Measurements from ENCODE around the gene TBL1Y. TPM values are rescaled to one million over a fixed set of nuclear protein-coding genes. Genes with fewer than 3 reads are reported as not detected.
"Not testable (repeated sequence)": the region's sequence is repeated elsewhere in the genome, so short reads cannot be mapped to it uniquely, and the experiment has no call there.

Gene TBL1Y
- total and polyA plus RNA-seq, 4 experiments from 2014 or later = not detected

DNA sequence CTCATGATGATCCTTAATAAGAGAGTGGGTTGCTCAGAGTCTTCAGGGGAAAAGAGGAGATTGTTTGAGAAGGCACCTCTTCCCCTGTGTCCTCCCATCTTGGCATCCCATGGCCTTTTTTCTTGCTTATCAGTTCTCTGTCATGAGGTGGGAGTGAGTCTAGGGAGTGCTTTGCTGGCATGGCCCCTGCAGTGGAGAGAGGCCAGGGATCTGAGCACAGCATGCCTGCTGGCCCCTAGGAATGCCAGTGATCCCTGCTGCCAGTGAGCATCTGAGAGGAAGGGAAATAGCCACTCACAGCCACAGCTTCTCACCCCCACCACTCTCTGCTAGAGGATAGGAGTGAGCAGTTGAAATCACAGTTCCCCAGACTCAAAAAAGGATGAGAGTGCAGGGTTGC lies 168.2 kb downstream of the TBL1Y start:
- POLR2A ChIA-PET (ENCODE audit: partially characterized antibody) = no interaction called here
- intact Hi-C loops (cut with micrococcal nuclease) = no loop called here
- CTCF ChIA-PET (ENCODE audit: partially characterized antibody) = interaction anchor here (1.1 kb wide), 1 partner anchor 8 kb away, joined by 3 read pairs; no protein-coding TSS in a partner anchor

DNA sequence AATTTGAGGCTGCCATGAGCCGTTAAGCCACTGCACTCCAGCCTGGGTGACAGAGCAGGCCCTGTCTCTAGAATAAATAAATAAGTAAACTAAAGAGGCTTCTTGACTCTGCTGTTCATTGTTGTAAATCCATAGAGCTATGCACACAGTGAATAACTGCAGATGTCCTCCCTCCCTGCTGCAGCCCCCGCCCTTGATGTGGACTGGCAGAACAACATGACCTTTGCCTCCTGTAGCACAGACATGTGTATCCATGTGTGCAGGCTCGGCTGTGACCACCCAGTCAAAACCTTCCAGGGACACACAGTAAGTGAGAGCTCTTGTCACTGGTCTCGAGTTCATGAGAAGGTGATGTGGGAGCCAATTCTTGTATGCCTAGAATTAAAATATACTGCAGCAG lies 170.1 kb downstream of the TBL1Y start:
- H3K4me3 Mint-ChIP-seq; H3K9me3 Mint-ChIP-seq; H3K4me1 ChIP-seq (ENCODE audit: insufficient read depth, low read length); H3K36me3 ChIP-seq (ENCODE audit: insufficient read depth, low read length); H3K4me3 ChIP-seq (ENCODE audit: low read length in 2 of 2); DNase-seq; H3K27ac ChIP-seq (ENCODE audit: low read depth, low read length); H3K27me3 Mint-ChIP-seq; H3K4me1 Mint-ChIP-seq; H3K36me3 Mint-ChIP-seq; POLR2A ChIA-PET (ENCODE audit: partially characterized antibody); CTCF ChIA-PET (ENCODE audit: partially characterized antibody); H3K27ac Mint-ChIP-seq; H3K27me3 ChIP-seq (ENCODE audit: insufficient read depth, low read length); intact Hi-C loops (cut with micrococcal nuclease); H3K9me3 ChIP-seq (ENCODE audit: control insufficient read depth in 1 of 2, low read length in 2 of 2): not testable (repeated sequence)

More for the DNA sequence above, 168.2 kb downstream of the TBL1Y start:
- Mint-ChIP-seq H3K4me1 (no peaks in the 10 kb centered on the region), H3K36me3 (no peaks in the 10 kb centered on the region), H3K4me3 (no peak overlapping the region), H3K9me3 (no peaks in the 10 kb centered on the region), H3K27ac (no peak overlapping the region), H3K27me3 (peaks cover 0 to 2% of the 10 kb centered on the region in 2 donors)
- no peak overlapping the region for H3K4me3 ChIP-seq (ENCODE audit: low read length in 2 of 2)
- no peaks in the 10 kb centered on the region for H3K4me1 ChIP-seq (ENCODE audit: insufficient read depth, low read length)
- no peaks in the 10 kb centered on the region for H3K9me3 ChIP-seq (ENCODE audit: control insufficient read depth in 1 of 2, low read length in 2 of 2)
- H3K36me3 ChIP-seq (ENCODE audit: insufficient read depth, low read length) = no peaks in the 10 kb centered on the region
- DNase-seq = no peak
- no peaks in the 10 kb centered on the region for H3K27me3 ChIP-seq (ENCODE audit: insufficient read depth, low read length)
- H3K27ac ChIP-seq (ENCODE audit: low read depth, low read length) = no peak overlapping the region

DNA sequence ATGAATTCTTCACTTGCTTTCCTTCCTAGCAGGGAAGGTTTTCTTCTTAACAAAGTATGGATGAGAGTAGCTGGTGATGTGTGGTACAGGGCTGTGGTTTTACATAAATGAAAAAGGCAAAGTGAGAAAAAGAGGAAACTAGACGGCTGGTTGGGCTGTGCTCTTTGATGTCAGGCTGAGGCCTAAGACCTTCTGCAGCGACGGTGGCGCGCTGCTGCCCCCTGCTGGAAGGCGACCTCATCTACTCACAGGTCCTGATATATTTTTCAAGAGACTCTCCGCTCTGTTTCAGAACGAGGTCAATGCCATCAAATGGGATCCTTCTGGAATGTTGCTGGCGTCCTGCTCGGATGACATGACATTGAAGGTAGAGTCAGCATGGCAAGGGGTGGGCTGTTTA lies 175.1 kb downstream of the TBL1Y start:
- no peaks in the 10 kb centered on the region for H3K36me3 ChIP-seq (ENCODE audit: insufficient read depth, low read length)
- no peaks in the 10 kb centered on the region for H3K27me3 ChIP-seq (ENCODE audit: insufficient read depth, low read length)
- Mint-ChIP-seq H3K4me3 (peak overlapping the region in 1 of 8 donors; percentile 69), H3K9me3 (no peaks in the 10 kb centered on the region), H3K36me3 (no peaks in the 10 kb centered on the region), H3K27ac (peak overlapping the region in 2 of 7 donors; percentile 78 to 85), H3K27me3 (no peaks in the 10 kb centered on the region), H3K4me1 (peaks cover 0 to 9% (median 2%) of the 10 kb centered on the region in 4 donors)
- peaks cover 6% of the 10 kb centered on the region for H3K4me1 ChIP-seq (ENCODE audit: insufficient read depth, low read length)
- no peak overlapping the region for H3K27ac ChIP-seq (ENCODE audit: low read depth, low read length)
- ChIA-PET CTCF (ENCODE audit: partially characterized antibody) (interaction anchor here (0.8 to 1.3 kb wide), 8 partner anchors 9 to 190 kb away, joined by 3 to 10 read pairs (median 4); no protein-coding TSS in a partner anchor), POLR2A (ENCODE audit: partially characterized antibody) (interaction anchor here (0.6 to 0.8 kb wide), 3 partner anchors 38 to 187 kb away, joined by 3 read pairs; no protein-coding TSS in a partner anchor)
- H3K4me3 ChIP-seq (ENCODE audit: low read length in 2 of 2) = no peak overlapping the region
- H3K9me3 ChIP-seq (ENCODE audit: control insufficient read depth in 1 of 2, low read length in 2 of 2) = no peaks in the 10 kb centered on the region
- peak in 1 of 5 donors; percentile 73 for DNase-seq
- intact Hi-C loops (cut with micrococcal nuclease) = loop anchor here (1.0 to 5.0 kb wide), 2 partner anchors 121 to 197 kb away; no protein-coding TSS in a partner anchor

DNA sequence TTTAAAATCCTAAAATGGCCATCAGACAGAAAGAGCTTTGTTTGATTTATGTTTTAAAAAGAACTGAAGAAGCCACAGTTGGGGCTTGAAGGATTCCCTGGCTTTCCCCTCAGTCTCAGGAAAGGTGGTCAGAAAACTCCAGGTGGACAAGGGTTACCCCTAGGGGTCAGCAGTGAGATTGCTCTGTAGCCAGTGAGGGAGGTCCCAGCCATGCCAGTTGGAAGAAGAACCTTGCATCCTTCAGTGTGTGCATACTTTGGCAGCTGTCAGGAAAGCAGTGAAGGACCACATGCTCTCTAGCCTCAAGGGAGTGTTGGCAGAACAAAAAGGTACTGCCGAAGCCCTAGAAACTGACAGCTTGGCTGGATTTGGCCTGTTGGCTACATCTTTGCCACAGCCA lies 182.3 kb downstream of the TBL1Y start:
- H3K4me1 ChIP-seq (ENCODE audit: insufficient read depth, low read length) = no peaks in the 10 kb centered on the region
- Mint-ChIP-seq H3K4me1 (no peaks in the 10 kb centered on the region), H3K36me3 (no peaks in the 10 kb centered on the region), H3K27me3 (no peaks in the 10 kb centered on the region), H3K9me3 (no peaks in the 10 kb centered on the region), H3K4me3 (no peak overlapping the region), H3K27ac (no peak overlapping the region)
- no peak for DNase-seq
- ChIA-PET CTCF (ENCODE audit: partially characterized antibody) (no interaction called here), POLR2A (ENCODE audit: partially characterized antibody) (no interaction called here)
- H3K27ac ChIP-seq (ENCODE audit: low read depth, low read length) = no peak overlapping the region
- intact Hi-C loops (cut with micrococcal nuclease) = no loop called here
- H3K27me3 ChIP-seq (ENCODE audit: insufficient read depth, low read length) = no peaks in the 10 kb centered on the region
- no peaks in the 10 kb centered on the region for H3K9me3 ChIP-seq (ENCODE audit: control insufficient read depth in 1 of 2, low read length in 2 of 2)
- H3K36me3 ChIP-seq (ENCODE audit: insufficient read depth, low read length) = no peaks in the 10 kb centered on the region
- no peak overlapping the region for H3K4me3 ChIP-seq (ENCODE audit: low read length in 2 of 2)

DNA sequence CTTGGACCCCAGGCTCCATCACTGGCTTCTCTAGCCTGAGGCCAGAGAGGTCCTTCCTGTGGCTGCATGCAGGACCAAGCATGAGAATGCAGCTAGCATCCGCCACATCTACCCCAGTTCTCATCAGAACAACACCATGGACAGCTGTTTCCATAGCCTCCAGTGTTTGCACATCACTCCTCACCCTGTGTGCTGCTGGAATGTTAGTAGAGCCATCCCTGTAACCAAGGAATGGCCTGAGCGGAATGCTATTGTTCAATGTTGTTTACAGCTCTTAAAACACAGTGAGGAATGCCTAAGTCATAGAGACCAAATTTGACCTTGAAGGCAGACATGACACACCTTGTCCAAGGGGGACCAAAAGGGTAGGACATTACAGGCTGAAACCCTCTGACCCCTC lies 183.9 kb downstream of the TBL1Y start:
- Mint-ChIP-seq H3K27ac (no peak overlapping the region), H3K4me1 (no peaks in the 10 kb centered on the region), H3K27me3 (no peaks in the 10 kb centered on the region), H3K36me3 (no peaks in the 10 kb centered on the region), H3K4me3 (no peak overlapping the region), H3K9me3 (no peaks in the 10 kb centered on the region)
- Histone ChIP-seq H3K36me3 (ENCODE audit: insufficient read depth, low read length) (no peaks in the 10 kb centered on the region), H3K4me3 (ENCODE audit: low read length in 2 of 2) (no peak overlapping the region), H3K27ac (ENCODE audit: low read depth, low read length) (no peak overlapping the region), H3K9me3 (ENCODE audit: control insufficient read depth in 1 of 2, low read length in 2 of 2) (no peaks in the 10 kb centered on the region), H3K27me3 (ENCODE audit: insufficient read depth, low read length) (no peaks in the 10 kb centered on the region), H3K4me1 (ENCODE audit: insufficient read depth, low read length) (no peaks in the 10 kb centered on the region)
- no peak for DNase-seq
- intact Hi-C loops (cut with micrococcal nuclease) = no loop called here
- ChIA-PET CTCF (ENCODE audit: partially characterized antibody) (no interaction called here), POLR2A (ENCODE audit: partially characterized antibody) (no interaction called here)

DNA sequence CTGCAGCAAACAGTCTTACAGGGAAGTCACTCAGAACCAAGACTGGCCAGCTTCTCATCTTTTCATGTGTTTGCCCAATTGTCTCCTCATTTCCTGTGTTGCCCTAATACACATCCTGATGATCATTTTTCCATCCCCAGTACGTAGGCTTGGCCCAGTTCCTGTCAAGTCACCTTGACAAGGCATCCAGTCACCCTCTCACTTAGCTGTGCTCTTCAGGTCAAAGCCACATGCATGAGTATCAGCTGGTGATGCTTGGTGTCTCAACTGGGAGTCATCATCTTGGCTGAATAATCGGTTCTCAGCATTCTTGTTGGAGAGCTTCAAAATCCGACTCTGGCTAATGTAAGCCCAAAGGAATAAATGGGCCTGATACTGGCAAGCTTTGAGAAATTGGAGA lies 186.5 kb downstream of the TBL1Y start:
- no peak overlapping the region for H3K4me3 Mint-ChIP-seq
- CTCF ChIA-PET (ENCODE audit: partially characterized antibody) = interaction anchor here (1.9 kb wide), 1 partner anchor 12 kb away, joined by 4 read pairs; no protein-coding TSS in a partner anchor

DNA sequence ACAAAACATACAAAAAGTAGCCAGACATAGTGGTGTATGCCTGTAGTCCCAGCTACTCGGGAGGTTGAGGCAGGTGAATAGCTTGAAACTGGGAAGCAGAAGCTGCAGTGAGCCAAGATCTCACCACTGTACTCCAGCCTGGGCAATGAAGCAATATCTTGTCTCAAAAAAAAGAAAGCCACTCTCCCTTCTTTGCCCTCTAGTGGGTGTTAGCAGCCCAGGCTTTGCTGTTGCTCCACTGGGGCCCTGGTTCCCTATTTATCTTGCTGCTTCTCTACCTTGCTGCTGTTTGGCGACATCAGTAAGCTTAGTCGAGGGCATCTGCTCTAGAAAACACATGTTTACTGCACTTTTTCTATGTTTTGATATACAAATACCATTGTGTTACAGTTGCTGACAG lies 189.2 kb downstream of the TBL1Y start:
- Mint-ChIP-seq H3K4me1 (peaks cover 0 to 30% (median 4%) of the 10 kb centered on the region in 4 donors), H3K27me3 (peaks cover 0 to 2% of the 10 kb centered on the region in 2 donors), H3K9me3 (no peaks in the 10 kb centered on the region), H3K36me3 (no peaks in the 10 kb centered on the region), H3K27ac (no peak overlapping the region), H3K4me3 (no peak overlapping the region)
- intact Hi-C loops (cut with micrococcal nuclease) = loop anchor here (5.0 kb wide), 1 partner anchor 173 kb away; no protein-coding TSS in a partner anchor
- Histone ChIP-seq H3K4me1 (ENCODE audit: insufficient read depth, low read length) (peaks cover 9% of the 10 kb centered on the region), H3K4me3 (ENCODE audit: low read length in 2 of 2) (no peak overlapping the region), H3K27ac (ENCODE audit: low read depth, low read length) (no peak overlapping the region), H3K27me3 (ENCODE audit: insufficient read depth, low read length) (no peaks in the 10 kb centered on the region), H3K9me3 (ENCODE audit: control insufficient read depth in 1 of 2, low read length in 2 of 2) (no peaks in the 10 kb centered on the region), H3K36me3 (ENCODE audit: insufficient read depth, low read length) (no peaks in the 10 kb centered on the region)
- CTCF ChIA-PET (ENCODE audit: partially characterized antibody) = interaction anchor here (1.2 to 2.3 kb wide), 6 partner anchors 13 to 250 kb away, joined by 3 to 10 read pairs (median 5); no protein-coding TSS in a partner anchor
- POLR2A ChIA-PET (ENCODE audit: partially characterized antibody) = interaction anchor here (1.4 kb wide), 1 partner anchor 174 kb away, joined by 4 read pairs; no protein-coding TSS in a partner anchor
- DNase-seq = no peak

More for the DNA sequence above, 186.5 kb downstream of the TBL1Y start:
- intact Hi-C loops (cut with micrococcal nuclease) = loop anchor here (5.0 kb wide), 1 partner anchor 175 kb away; no protein-coding TSS in a partner anchor
- Mint-ChIP-seq H3K27ac (no peak overlapping the region), H3K27me3 (no peaks in the 10 kb centered on the region), H3K36me3 (no peaks in the 10 kb centered on the region), H3K9me3 (no peaks in the 10 kb centered on the region), H3K4me1 (peaks cover 0 to 17% (median 3%) of the 10 kb centered on the region in 4 donors)
- Histone ChIP-seq H3K9me3 (ENCODE audit: control insufficient read depth in 1 of 2, low read length in 2 of 2) (no peaks in the 10 kb centered on the region), H3K27me3 (ENCODE audit: insufficient read depth, low read length) (no peaks in the 10 kb centered on the region), H3K4me1 (ENCODE audit: insufficient read depth, low read length) (peaks cover 9% of the 10 kb centered on the region), H3K27ac (ENCODE audit: low read depth, low read length) (no peak overlapping the region), H3K4me3 (ENCODE audit: low read length in 2 of 2) (no peak overlapping the region), H3K36me3 (ENCODE audit: insufficient read depth, low read length) (no peaks in the 10 kb centered on the region)
- no peak for DNase-seq
- POLR2A ChIA-PET (ENCODE audit: partially characterized antibody) = interaction anchor here (0.6 kb wide), 1 partner anchor 171 kb away, joined by 4 read pairs; no protein-coding TSS in a partner anchor
